ENCODE measurements around the gene PDCD1LG2.

Gene PDCD1LG2

GRCh38 chr9:5532790-5533189 lies 22.5 kb downstream of the PDCD1LG2 start:
- no peak for DNase-seq

- peak; percentile 87 to 95 (median 89) for DNase-seq
Measured at GRCh38 chr9:5536684-5537083, 26.4 kb downstream of the PDCD1LG2 start.

GRCh38 chr9:5543875-5544702 lies 33.8 kb downstream of the PDCD1LG2 start:
- DNase-seq = no peak

- peak; percentile 73 to 89 (median 78) for DNase-seq
Measured at GRCh38 chr9:5549658-5550650, 39.6 kb downstream of the PDCD1LG2 start.

GRCh38 chr9:5551368-5552150 lies 41.2 kb downstream of the PDCD1LG2 start:
- DNase-seq = no peak

- DNase-seq = no peak
Measured at GRCh38 chr9:5552301-5552700, 42.0 kb downstream of the PDCD1LG2 start.

GRCh38 chr9:5553211-5553610 lies 42.9 kb downstream of the PDCD1LG2 start:
- DNase-seq = no peak

- DNase-seq = no peak
Measured at GRCh38 chr9:5554254-5554653, 43.9 kb downstream of the PDCD1LG2 start.

GRCh38 chr9:5556101-5556705 lies 45.9 kb downstream of the PDCD1LG2 start:
- DNase-seq = peak; percentile 48 to 78 (median 75)

- peak; percentile 91 to 94 (median 94) for DNase-seq
Measured at GRCh38 chr9:5557606-5558587, 47.6 kb downstream of the PDCD1LG2 start.

- DNase-seq = no peak
Measured at GRCh38 chr9:5559659-5560058, 49.3 kb downstream of the PDCD1LG2 start.

GRCh38 chr9:5560443-5561100 lies 50.2 kb downstream of the PDCD1LG2 start:
- peak; percentile 43 to 50 (median 46) for DNase-seq

- no peak for DNase-seq
Measured at GRCh38 chr9:5561828-5562488, 51.6 kb downstream of the PDCD1LG2 start.

GRCh38 chr9:5562806-5563416 lies 52.6 kb downstream of the PDCD1LG2 start:
- DNase-seq = peak; percentile 34 to 76 (median 68)

GRCh38 chr9:5563417-5563815 lies 53.1 kb downstream of the PDCD1LG2 start:
- DNase-seq = peak; percentile 47 to 68 (median 56)

GRCh38 chr9:5563886-5564285 lies 53.6 kb downstream of the PDCD1LG2 start:
- peak; percentile 42 to 83 (median 57) for DNase-seq

- peak; percentile 36 to 59 (median 52) for DNase-seq
Measured at GRCh38 chr9:5566054-5566618, 55.8 kb downstream of the PDCD1LG2 start.

- no peak for DNase-seq
Measured at GRCh38 chr9:5568868-5569267, 58.5 kb downstream of the PDCD1LG2 start.

- DNase-seq = peak; percentile 49 to 75 (median 55)
Measured at GRCh38 chr9:5569409-5569808, 59.1 kb downstream of the PDCD1LG2 start.
